ENCODE measurements around the gene RNF11.
"Not testable (repeated sequence)": the region's sequence is repeated elsewhere in the genome, so short reads cannot be mapped to it uniquely, and the experiment has no call there.

The RNF11 gene

DNA sequence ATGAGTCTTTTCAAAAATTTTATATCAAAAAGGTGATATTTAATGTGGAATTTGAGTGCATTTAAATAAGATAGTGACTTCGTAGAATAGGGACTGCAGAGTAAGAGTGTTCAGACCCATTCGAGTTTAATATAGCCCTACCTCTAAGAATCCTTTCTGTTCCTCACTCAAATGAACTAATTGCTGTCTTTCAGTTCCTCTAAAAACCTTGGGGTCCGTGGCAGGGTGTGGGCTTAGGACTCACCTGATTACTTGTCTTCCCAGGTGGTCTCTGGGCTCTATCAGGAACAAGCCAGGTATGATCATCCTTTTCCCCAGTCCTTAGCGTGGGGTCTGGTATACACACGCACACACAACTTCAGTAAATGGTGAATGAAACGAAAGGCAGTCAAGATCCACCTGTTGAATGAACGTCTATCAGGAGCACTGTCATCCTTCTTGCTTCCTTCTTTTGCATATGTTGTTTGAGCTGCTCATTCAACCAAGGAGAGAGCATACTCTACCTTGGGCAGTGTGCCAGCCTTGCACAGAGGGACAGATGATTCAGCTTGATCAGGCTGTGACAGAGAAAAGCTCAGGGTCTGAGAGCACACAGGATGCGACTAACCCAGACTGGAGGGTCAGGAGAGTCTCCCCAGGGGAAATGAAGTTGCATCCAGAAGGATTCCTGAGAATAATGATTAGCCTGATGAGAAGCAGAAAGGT lies 1.2 kb upstream of the RNF11 start:
- in situ Hi-C loops (cut with HindIII; ENCODE audit: low pct_unique_long_range_greater_than_20kb, low sequenced_read_pairs) = no loop called here
- no peak for TF ChIP-seq JUND (IDR thresholded peaks at IDR 0.05; ENCODE audit: low read depth)
- peak in 1 of 2 experiments; percentile 69 for DNase-seq (ENCODE audit: low read depth in 1 of 2, low spot score in 1 of 2)

DNA sequence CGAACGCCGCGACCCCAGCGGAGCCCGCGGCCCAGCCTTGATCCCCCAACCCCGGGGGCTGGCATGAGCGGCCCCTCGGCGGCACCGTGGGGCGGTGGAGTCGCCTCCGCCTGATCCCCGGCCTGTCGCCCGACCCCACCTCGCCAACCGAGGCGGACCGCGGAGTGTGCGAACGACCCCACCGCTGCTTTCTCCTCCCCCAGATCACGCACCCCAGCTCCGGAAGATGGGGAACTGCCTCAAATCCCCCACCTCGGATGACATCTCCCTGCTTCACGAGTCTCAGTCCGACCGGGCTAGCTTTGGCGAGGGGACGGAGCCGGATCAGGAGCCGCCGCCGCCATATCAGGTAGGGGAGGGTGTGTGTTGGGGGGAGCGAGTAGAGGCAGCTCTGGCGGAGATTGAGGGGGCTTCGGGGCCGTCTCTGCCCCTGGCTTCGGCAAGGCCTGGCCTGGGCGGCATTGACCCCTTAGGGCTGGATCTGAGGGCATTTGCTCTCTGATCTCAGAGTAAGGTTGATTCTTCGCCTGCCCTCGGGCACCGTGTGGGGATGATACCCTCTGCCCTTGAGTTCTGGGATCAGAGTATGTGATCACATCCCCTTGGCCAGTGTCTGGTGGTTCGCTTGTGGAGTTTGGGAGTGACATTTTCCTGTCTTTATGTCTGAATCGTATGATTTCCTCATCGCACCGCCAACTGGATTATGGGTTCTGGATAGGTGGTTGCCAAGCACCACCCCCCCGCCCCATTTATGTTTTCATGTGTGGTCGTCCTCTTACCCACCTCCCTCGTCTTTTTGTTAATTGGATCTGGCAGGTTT lies 668 bp downstream of the RNF11 start:
- in situ Hi-C loops (cut with HindIII; ENCODE audit: low pct_unique_long_range_greater_than_20kb, low sequenced_read_pairs) = no loop called here
- TF ChIP-seq JUND (IDR thresholded peaks at IDR 0.05; ENCODE audit: low read depth) = no peak
- DNase-seq (ENCODE audit: low read depth in 1 of 2, low spot score in 1 of 2) = no peak

DNA sequence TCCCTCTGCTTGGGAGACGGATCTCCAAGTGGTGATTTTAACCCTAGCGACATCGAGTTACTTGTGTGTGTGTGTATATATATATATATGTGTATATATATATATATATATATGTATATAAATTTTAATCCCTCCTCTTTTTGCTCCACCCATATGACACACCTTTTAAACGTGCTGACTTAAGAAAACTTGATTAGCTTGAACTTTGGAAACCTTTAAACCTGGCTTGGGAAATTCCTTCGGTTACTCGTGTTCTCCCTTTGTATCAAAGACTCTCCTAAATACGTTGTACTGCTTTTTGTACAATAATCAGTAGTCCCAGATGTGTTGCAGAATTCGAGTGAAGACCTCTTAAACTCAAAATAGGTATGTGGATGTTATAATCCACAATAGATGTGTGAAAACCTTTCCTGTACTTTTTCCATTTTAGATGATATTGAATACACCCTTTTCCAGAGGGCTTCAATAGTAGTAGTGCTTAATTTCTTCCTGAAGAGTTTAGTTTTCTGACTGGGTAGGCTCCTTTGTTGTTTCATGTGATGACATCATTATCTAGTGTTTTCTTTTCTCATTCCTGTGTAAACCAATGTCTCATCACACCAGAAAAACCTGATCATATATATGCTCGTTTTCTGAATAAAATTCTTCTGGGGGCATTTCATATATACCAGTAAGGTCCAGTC lies 1.4 kb downstream of the RNF11 start:
- TF ChIP-seq JUND (IDR thresholded peaks at IDR 0.05; ENCODE audit: low read depth) = no peak
- in situ Hi-C loops (cut with HindIII; ENCODE audit: low pct_unique_long_range_greater_than_20kb, low sequenced_read_pairs) = no loop called here
- peak in 1 of 2 experiments; percentile 39 for DNase-seq (ENCODE audit: low read depth in 1 of 2, low spot score in 1 of 2)

DNA sequence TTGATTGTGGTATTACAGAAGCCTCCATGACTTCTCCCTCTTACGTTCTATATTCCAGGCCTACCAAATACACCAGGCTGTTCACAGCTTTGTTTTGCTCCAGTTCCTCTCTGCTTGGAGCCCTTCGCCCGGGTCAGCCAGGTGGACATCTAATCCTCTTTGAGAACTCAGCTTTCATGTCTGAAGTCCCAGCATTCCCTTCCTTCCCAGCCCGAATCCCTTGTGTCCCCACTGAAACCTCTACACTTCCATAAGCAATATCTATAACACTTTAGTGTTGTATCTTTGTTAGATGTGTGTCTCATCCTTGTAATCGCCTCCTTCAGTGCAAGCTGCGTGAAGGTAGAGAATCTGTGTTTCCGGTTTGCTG lies 1.9 kb downstream of the RNF11 start:
- in situ Hi-C loops (cut with HindIII; ENCODE audit: low pct_unique_long_range_greater_than_20kb, low sequenced_read_pairs) = no loop called here
- TF ChIP-seq JUND (IDR thresholded peaks at IDR 0.05; ENCODE audit: low read depth) = no peak
- no peak for DNase-seq (ENCODE audit: low read depth in 1 of 2, low spot score in 1 of 2)

DNA sequence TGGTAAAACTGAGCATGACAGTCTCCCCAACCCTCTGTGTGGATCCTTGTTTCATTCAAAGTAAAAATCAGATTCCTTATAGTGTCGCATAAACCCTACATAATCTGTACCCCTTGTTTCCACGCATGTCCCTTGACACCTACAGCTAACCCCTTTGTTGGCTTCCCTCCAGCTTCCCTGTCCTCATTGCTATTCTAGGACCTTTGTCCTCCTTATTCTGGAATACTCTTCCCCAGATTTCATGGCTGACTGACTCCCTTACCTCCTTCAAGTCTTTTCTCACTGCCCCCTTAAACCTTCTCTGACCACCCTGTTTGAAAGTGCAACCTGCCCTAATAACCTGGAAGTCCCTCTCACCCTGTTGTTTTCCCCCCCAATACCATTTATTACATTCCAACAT lies 4.0 kb downstream of the RNF11 start:
- no peak for DNase-seq (ENCODE audit: low read depth in 1 of 2, low spot score in 1 of 2)
- TF ChIP-seq JUND (IDR thresholded peaks at IDR 0.05; ENCODE audit: low read depth) = no peak
- in situ Hi-C loops (cut with HindIII; ENCODE audit: low pct_unique_long_range_greater_than_20kb, low sequenced_read_pairs) = no loop called here

DNA sequence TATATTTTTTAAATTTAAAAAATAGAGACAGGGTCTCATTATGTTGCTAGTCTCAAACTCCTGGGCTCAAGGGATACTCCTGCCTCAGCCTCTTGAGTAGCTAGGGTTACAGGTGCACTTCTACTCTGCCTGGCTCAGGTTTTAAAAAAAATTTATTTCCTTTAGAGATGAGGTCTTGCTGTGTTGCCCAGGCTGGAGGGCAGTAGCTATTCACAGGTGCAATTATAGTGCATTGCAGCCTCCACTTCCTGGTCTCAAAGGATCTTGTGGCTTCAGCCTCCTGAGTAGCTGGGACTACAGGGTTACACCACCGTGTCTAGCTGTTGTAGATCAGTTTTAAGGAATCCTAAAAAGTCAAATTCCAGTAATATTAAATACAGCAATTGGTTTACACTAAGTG lies 5.0 kb downstream of the RNF11 start:
- no peak for TF ChIP-seq JUND (IDR thresholded peaks at IDR 0.05; ENCODE audit: low read depth)
- in situ Hi-C loops (cut with HindIII; ENCODE audit: low pct_unique_long_range_greater_than_20kb, low sequenced_read_pairs) = no loop called here
- DNase-seq (ENCODE audit: low read depth in 1 of 2, low spot score in 1 of 2) = no peak

DNA sequence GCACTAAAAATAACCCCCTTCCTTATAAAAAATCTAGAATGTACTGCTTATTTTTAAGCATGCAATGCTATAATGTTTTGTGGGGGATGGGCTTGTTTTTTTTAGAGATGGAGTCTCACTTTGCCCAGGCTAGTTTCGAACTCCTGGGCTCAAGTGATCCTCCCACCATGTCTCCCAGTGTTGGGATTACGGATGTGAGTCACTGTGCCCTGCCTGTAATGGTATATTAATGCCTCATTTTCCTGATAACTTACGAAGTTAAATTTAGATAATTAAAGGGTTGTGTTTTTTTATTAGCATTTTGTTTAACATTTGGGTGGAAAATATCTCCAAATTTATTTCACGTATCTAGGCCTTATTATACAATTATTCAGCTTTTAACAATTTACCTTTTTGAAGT lies 6.5 kb downstream of the RNF11 start:
- DNase-seq (ENCODE audit: low read depth in 1 of 2, low spot score in 1 of 2) = no peak
- in situ Hi-C loops (cut with HindIII; ENCODE audit: low pct_unique_long_range_greater_than_20kb, low sequenced_read_pairs) = no loop called here
- no peak for TF ChIP-seq JUND (IDR thresholded peaks at IDR 0.05; ENCODE audit: low read depth)

DNA sequence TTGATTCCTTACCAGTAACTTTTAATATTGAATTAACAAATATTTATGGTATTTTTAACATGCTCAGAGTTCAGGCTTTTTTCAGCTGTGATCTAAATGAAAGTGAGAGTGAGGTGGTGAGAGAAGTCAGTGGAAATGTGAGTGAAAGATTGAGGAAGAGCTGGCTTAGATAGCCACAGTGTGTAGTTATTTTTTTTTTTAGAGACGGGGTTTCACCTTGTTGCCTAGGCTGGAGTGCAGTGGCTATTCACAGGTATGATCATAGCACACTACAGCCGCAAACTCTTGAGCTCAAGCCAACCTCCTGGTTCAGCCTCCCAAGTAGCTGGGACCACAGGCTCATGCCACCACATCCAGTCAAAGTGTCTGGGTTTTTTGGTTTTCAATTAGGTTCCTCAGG lies 10.9 kb downstream of the RNF11 start:
- in situ Hi-C loops (cut with HindIII; ENCODE audit: low pct_unique_long_range_greater_than_20kb, low sequenced_read_pairs) = no loop called here
- DNase-seq (ENCODE audit: low read depth in 1 of 2, low spot score in 1 of 2) = no peak
- TF ChIP-seq JUND (IDR thresholded peaks at IDR 0.05; ENCODE audit: low read depth) = no peak

DNA sequence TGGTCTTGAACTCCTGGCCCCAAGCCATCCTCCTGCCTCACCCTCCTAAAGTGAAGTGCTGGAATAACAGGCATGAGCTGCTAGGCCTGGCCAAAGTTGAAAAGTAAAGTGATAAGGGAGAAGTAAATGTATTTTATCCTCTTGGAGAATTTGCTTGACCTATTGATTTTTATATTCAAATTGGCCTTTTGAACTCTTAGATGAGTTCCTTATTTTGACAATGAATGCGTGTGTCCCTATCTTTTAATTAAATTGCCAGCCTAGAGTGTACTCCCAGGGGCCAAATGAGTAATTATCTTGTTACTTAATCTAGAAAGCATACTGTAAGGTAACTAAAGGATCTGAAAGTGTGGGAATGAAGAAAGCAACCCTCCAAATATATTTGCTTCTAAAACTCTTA lies 11.4 kb downstream of the RNF11 start:
- in situ Hi-C loops (cut with HindIII; ENCODE audit: low pct_unique_long_range_greater_than_20kb, low sequenced_read_pairs) = no loop called here
- no peak for TF ChIP-seq JUND (IDR thresholded peaks at IDR 0.05; ENCODE audit: low read depth)
- no peak for DNase-seq (ENCODE audit: low read depth in 1 of 2, low spot score in 1 of 2)

DNA sequence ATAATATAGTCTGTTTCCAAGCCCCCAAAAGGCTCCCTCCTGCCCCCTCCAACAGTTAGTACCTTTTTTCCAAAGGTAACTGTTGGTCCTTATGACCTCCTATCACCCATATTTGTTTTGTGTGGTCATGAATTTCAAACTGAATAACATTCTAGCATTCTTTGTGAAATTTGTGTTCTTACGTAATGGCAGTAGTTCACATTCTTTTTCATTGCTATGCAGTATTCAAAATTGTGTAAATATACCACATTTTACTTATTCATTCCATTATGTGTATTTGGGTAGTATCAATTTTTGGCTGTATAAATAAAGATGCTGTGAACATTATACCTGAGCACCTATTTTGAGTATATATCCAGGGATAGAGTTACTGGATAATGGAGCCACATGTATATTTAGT lies 13.4 kb downstream of the RNF11 start:
- DNase-seq (ENCODE audit: low read depth in 1 of 2, low spot score in 1 of 2) = no peak
- no peak for TF ChIP-seq JUND (IDR thresholded peaks at IDR 0.05; ENCODE audit: low read depth)
- in situ Hi-C loops (cut with HindIII; ENCODE audit: low pct_unique_long_range_greater_than_20kb, low sequenced_read_pairs) = no loop called here

DNA sequence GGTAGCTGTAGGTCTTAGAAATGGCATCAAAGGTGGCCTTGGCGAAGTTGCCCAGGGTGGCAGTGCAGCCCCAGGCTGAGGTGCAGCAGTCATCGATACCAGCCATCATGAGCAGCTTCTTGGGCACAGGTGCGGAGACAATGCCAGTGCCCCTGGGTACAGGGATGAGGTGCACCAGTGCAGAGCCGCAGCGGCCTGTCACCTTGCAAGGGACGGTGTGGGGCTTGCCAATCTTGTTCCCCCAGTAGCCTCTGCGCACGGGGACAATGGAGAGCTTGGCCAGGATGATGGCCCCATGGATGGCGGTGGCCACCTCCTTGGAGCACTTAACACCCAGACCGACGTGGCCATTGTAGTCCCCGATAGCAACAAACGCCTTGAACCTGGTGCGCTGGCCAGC lies 14.7 kb downstream of the RNF11 start:
- in situ Hi-C loops (cut with HindIII; ENCODE audit: low pct_unique_long_range_greater_than_20kb, low sequenced_read_pairs); DNase-seq (ENCODE audit: low read depth in 1 of 2, low spot score in 1 of 2): not testable (repeated sequence)

DNA sequence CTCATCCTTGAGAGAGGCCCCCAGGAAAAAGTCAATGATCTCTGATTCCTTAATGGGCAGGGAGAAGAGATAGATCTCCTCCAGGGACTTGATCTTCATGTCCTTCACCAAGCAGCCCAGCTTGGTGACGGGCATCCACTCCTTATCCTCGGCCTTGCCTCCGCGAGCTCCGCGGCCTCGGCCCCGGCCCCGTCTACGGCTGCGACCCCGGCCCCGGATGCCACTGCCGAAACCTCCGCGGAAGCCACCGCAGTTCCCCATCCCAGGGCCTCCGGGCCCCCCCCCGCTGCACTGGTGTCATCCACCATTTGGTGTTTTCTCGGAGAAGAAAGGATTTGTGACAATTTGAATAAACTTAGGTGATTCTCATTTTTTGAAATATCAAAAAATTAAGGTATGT lies 15.1 kb downstream of the RNF11 start:
- in situ Hi-C loops (cut with HindIII; ENCODE audit: low pct_unique_long_range_greater_than_20kb, low sequenced_read_pairs); DNase-seq (ENCODE audit: low read depth in 1 of 2, low spot score in 1 of 2): not testable (repeated sequence)

DNA sequence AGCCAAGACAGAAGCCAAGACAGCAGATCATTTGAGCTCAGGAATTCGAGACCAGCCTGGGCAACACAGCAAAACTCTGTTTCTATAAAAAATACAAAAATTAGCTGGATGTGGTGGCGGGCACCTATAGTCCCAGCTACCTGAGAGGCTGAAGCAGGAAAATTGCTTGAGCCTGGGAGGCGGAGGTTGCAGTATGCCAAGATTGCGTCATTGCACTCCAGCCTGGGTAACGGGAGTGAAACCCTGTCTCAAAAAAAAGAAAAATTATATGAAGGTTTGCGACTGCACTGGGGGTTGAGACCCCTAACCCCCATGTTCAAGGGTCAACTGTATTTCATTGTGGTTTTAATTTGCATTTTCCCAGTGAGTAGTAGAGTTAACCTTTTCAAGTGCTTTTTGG lies 16.3 kb downstream of the RNF11 start:
- in situ Hi-C loops (cut with HindIII; ENCODE audit: low pct_unique_long_range_greater_than_20kb, low sequenced_read_pairs) = no loop called here
- DNase-seq (ENCODE audit: low read depth in 1 of 2, low spot score in 1 of 2) = no peak
- TF ChIP-seq JUND (IDR thresholded peaks at IDR 0.05; ENCODE audit: low read depth) = no peak
